HCT116 (cell line): ENCODE results near the gene LIMS2. TPM values are rescaled to one million over a fixed set of nuclear protein-coding genes. Genes with fewer than 3 reads are reported as not detected.

Experiments used
- ATAC-seq: fragments of 200-7000 bp; cut with Tn5 transposase; 2 replicates; pipeline ENCODE4 v1.9.1; 2020; ENCODE audit warnings: mild to moderate bottlenecking, moderate library complexity
- BruUV-seq: library from RNA; stranded (reverse); fragments of 400-500 nt; replicated peaks from 2 replicates; lab custom pipeline; 2021; lab: Mats Ljungman, UMichigan
- CTCF ChIA-PET: fragments of 300-600 bp; sonication (Branson Sonifier 250); formaldehyde crosslinking; loops from one replicate; lab custom pipeline; 2021; ENCODE audit warnings: antibody characterized with exemption; lab: Charles Lee
- POLR2A ChIA-PET: fragments of 300-600, 350-600 bp; sonication (Branson Sonifier 250); formaldehyde crosslinking; loops from one replicate; lab custom pipeline; 2021; ENCODE audit warnings: antibody characterized with exemption; lab: Charles Lee
- RAD21 ChIA-PET, 2 experiments: fragments of 300-600 bp; sonication (Branson Sonifier 250); formaldehyde crosslinking; loops; one replicate each; lab custom pipeline; 2023; ENCODE audit warnings: low total read pairs in 2 of 2; ENCODE audit not compliant: uncharacterized antibody in 2 of 2, unreplicated experiment in 2 of 2, low non-redundant PET in 1 of 2; lab: Charles Lee
- DNase-seq: peaks from one replicate; pipeline ENCODE4 v3.0.0-alpha.2; 2010; ENCODE audit warnings: low read depth, low spot score
- H2AFZ ChIP-seq: fragments of 200-600 bp; shearing (Covaris generic), sonication (generic); 2 replicates; pipeline ENCODE4 v1.6.1; 2017; ENCODE audit warnings: low read depth, mixed run types, mixed read lengths, antibody characterized with exemption, low read length; ENCODE audit not compliant: poor library complexity, severe bottlenecking
- H3K27ac ChIP-seq: 2 replicates; pipeline ENCODE4 v1.5.1; 2012; ENCODE audit warnings: low read depth, low read length
- H3K27me3 ChIP-seq: fragments of 200-600 bp; sonication (generic); 2 replicates; pipeline ENCODE4 v1.6.1; 2016; ENCODE audit warnings: mixed run types, low read length, mixed read lengths; ENCODE audit not compliant: insufficient read depth
- H3K36me3 ChIP-seq, 2 experiments: fragments of 200-500 bp in 1 of 2; fragments of 200-600 bp in 1 of 2; sonication (Bioruptor generic) in 1 of 2; sonication (generic) in 1 of 2; 2 replicates each; pipeline versions ENCODE4 v1.5.1 to v1.6.1; 2014 to 2016; ENCODE audit warnings: low read length in 2 of 2, inconsistent platforms in 1 of 2, mixed read lengths in 1 of 2, mixed run types in 1 of 2; ENCODE audit not compliant: insufficient read depth in 2 of 2, control insufficient read depth in 1 of 2
- H3K4me1 ChIP-seq, 2 experiments: fragments of 200-600 bp in 1 of 2; sonication (generic) in 1 of 2; 2 replicates each; pipeline versions ENCODE4 v1.5.1 to v1.6.1; 2012 to 2017; ENCODE audit warnings: low read length in 2 of 2, inconsistent platforms in 1 of 2, mild to moderate bottlenecking in 1 of 2, mixed read lengths in 1 of 2, mixed run types in 1 of 2, moderate library complexity in 1 of 2; ENCODE audit not compliant: insufficient read depth in 2 of 2, control insufficient read depth in 1 of 2
- H3K4me2 ChIP-seq: fragments of 200-600 bp; sonication (generic); 2 replicates; pipeline ENCODE4 v1.6.1; 2017; ENCODE audit warnings: mixed run types, low read length, mixed read lengths
- H3K4me3 ChIP-seq, 2 experiments: fragments of 200-600 bp in 1 of 2; sonication (generic) in 1 of 2; replicated peaks in 1 of 2; 2 replicates each; pipeline ENCODE4 v1.5.1; 2011 to 2016; ENCODE audit warnings: low read length in 2 of 2, control low read depth in 1 of 2, low read depth in 1 of 2, mild to moderate bottlenecking in 1 of 2, mixed read lengths in 1 of 2, mixed run types in 1 of 2
- H3K79me2 ChIP-seq: fragments of 200-600 bp; sonication (generic); 2 replicates; pipeline ENCODE4 v1.6.1; 2017; ENCODE audit warnings: mild to moderate bottlenecking, mixed run types, low read length, moderate library complexity, mixed read lengths; ENCODE audit not compliant: insufficient read depth
- H3K9ac ChIP-seq: fragments of 200-600 bp; sonication (generic); 2 replicates; pipeline ENCODE4 v1.6.1; 2016; ENCODE audit warnings: low read length, mixed read lengths
- H3K9me2 ChIP-seq: fragments of 200-600 bp; sonication (generic), shearing (Covaris generic); 2 replicates; pipeline ENCODE4 v1.6.1; 2017; ENCODE audit warnings: mixed run types, mild to moderate bottlenecking, moderate library complexity; ENCODE audit not compliant: insufficient read depth
- H3K9me3 ChIP-seq, 2 experiments: fragments of 200-500 bp in 1 of 2; fragments of 200-600 bp in 1 of 2; sonication (Bioruptor generic) in 1 of 2; sonication (generic) in 1 of 2; 2 replicates each; pipeline ENCODE4 v1.6.1; 2014 to 2017; ENCODE audit warnings: low read length in 2 of 2, mixed read lengths in 2 of 2, inconsistent platforms in 1 of 2, low read depth in 1 of 2, mild to moderate bottlenecking in 1 of 2, mixed run types in 1 of 2, moderate library complexity in 1 of 2; ENCODE audit not compliant: control insufficient read depth in 1 of 2, insufficient read depth in 1 of 2
- H4K20me1 ChIP-seq: fragments of 200-600 bp; sonication (generic), shearing (Covaris generic); 2 replicates; pipeline ENCODE4 v1.6.1; 2017; ENCODE audit warnings: mixed run types, mild to moderate bottlenecking, moderate library complexity; ENCODE audit not compliant: insufficient read depth
- ELF1 ChIP-seq: IDR thresholded peaks from 2 replicates; pipeline ENCODE4 v1.6.1; 2012; ENCODE audit warnings: low read depth, borderline replicate concordance
- EZH2 ChIP-seq: fragments of 200-600 bp; sonication (generic); IDR thresholded peaks from 2 replicates; pipeline ENCODE4 v1.6.1; 2017; ENCODE audit warnings: antibody characterized with exemption, mixed run types
- EZH2phosphoT487 ChIP-seq: fragments of 200-600 bp; IDR thresholded peaks from 2 replicates; pipeline ENCODE4 v1.6.1; 2018; ENCODE audit warnings: antibody characterized with exemption, borderline replicate concordance
- FOSL1 ChIP-seq: IDR thresholded peaks from 2 replicates; pipeline ENCODE4 v1.6.1; 2012; ENCODE audit warnings: low read depth
- POLR2AphosphoS5 ChIP-seq: IDR thresholded peaks from 2 replicates; pipeline ENCODE4 v1.6.1; 2011; ENCODE audit warnings: mild to moderate bottlenecking, low read depth, low read length, moderate library complexity
- RAD21 ChIP-seq: IDR thresholded peaks from 2 replicates; pipeline ENCODE4 v1.6.1; 2012; ENCODE audit warnings: low read depth, mild to moderate bottlenecking
- SIN3A ChIP-seq: IDR thresholded peaks from 2 replicates; pipeline ENCODE4 v1.6.1; 2012; ENCODE audit warnings: low read depth
- SP1 ChIP-seq: IDR thresholded peaks from 2 replicates; pipeline ENCODE4 v1.6.1; 2012; ENCODE audit warnings: low read depth
- TCF7L2 ChIP-seq: IDR thresholded peaks from 2 replicates; pipeline ENCODE4 v1.7.0; 2011; ENCODE audit warnings: borderline replicate concordance, inconsistent platforms; ENCODE audit not compliant: insufficient read depth, insufficient read length; ENCODE audit errors: extremely low read depth
- YY1 ChIP-seq: IDR thresholded peaks from 2 replicates; pipeline ENCODE4 v1.6.1; 2011; ENCODE audit warnings: low read length, low read depth, moderate library complexity, mild to moderate bottlenecking; ENCODE audit not compliant: insufficient replicate concordance; ENCODE audit errors: extremely low read depth
- ZNF274 ChIP-seq: fragments of 200-500 bp; sonication (Bioruptor generic); IDR thresholded peaks from 2 replicates; pipeline ENCODE4 v1.6.1; 2014; ENCODE audit warnings: mild to moderate bottlenecking, low read depth, low read length, inconsistent platforms
- intact Hi-C: fragments of 100-400 bp; cut with micrococcal nuclease; formaldehyde crosslinking; loops from 2 replicates; pipeline ENCODE4 v1.10.0; 2022
- total RNA-seq: library from RNA; stranded (reverse); gene quantifications from one replicate; pipeline ENCODE4 v1.2.1, GENCODE V29; 2021; ENCODE audit not compliant: unreplicated experiment
- TF ChIP-seq, protein P1 (sequence below): IDR thresholded peaks from 2 replicates; pipeline ENCODE4 v1.6.1; 2011; ENCODE audit warnings: mild to moderate bottlenecking, low read length, moderate library complexity; ENCODE audit not compliant: insufficient replicate concordance; ENCODE audit errors: extremely low read depth
- TF ChIP-seq, protein P2 (sequence below), 3 experiments: fragments of 200-600 bp in 1 of 3; sonication (generic) in 1 of 3; IDR thresholded peaks in 2 of 3; conservative IDR thresholded peaks in 1 of 3; 2 replicates each; pipeline ENCODE4 v1.5.1; 2012 to 2017; ENCODE audit warnings: low read depth in 2 of 3, low read length in 2 of 3, antibody characterized with exemption in 1 of 3, borderline replicate concordance in 1 of 3, control low read depth in 1 of 3, mild to moderate bottlenecking in 1 of 3, mixed read lengths in 1 of 3, mixed run types in 1 of 3, moderate library complexity in 1 of 3; ENCODE audit not compliant: insufficient read depth in 1 of 3

The LIMS2 gene
- total RNA-seq, 1 experiment from 2014 or later: 3.7 TPM

DNA sequence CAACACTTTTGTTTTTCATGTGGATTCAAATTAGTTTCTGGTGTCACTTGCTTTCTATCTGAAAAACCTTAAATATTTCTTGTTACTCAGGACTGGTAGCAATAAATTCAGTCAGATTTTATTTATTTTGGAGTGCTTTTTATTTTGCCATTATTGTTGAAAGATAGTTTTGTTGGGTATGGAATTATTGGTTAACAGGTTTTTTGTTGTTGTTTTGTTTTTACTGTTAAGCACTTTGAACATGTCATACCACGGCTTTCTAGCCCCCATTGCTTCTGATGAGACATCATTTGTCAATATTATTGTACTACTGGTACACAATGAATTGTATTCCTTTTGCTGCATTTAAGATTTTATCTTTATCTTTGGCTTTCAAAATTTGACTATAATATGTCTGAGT, 13.1 kb upstream of the LIMS2 start (continued):
- TF ChIP-seq, protein P1, sequence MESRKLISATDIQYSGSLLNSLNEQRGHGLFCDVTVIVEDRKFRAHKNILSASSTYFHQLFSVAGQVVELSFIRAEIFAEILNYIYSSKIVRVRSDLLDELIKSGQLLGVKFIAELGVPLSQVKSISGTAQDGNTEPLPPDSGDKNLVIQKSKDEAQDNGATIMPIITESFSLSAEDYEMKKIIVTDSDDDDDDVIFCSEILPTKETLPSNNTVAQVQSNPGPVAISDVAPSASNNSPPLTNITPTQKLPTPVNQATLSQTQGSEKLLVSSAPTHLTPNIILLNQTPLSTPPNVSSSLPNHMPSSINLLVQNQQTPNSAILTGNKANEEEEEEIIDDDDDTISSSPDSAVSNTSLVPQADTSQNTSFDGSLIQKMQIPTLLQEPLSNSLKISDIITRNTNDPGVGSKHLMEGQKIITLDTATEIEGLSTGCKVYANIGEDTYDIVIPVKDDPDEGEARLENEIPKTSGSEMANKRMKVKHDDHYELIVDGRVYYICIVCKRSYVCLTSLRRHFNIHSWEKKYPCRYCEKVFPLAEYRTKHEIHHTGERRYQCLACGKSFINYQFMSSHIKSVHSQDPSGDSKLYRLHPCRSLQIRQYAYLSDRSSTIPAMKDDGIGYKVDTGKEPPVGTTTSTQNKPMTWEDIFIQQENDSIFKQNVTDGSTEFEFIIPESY: no peak

DNA sequence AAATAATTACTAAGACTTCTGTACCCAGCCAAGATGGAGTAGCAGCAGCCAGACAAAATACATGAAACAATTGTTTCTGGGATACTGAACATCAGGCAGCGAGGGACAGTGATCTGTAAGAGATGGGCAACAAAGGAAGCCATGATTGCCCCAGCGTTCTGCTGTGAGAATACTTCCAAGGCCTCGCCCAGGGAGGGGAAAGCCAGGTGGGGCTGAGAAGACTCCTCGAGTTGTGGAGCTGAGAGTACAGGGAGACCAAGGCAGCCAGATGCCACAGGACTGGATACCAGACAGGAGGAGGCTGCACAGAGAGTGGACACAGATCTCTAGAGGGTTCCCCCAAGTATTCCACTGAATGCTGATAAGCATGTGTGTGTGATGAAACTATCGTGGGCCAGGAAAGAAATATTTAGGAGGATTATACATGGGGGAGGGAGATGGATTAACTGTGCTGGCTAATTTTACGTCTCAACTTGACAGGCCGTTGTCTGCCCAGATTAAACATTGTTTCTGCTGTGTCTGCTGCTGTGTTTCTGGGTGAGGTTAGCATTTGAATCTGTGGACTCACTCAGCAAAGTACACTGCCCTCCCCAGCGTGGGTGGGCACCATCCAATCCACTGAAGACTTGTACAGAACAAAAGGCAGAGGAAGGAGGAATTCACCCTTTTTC, 10.2 kb upstream of the LIMS2 start:
- DNase-seq: no peak
- no peak overlapping the region for H3K4me2 ChIP-seq
- no peak overlapping the region for H3K27ac ChIP-seq
- no peaks in the 10 kb centered on the region for H4K20me1 ChIP-seq
- no peak overlapping the region for H2AFZ ChIP-seq
- H3K4me3 ChIP-seq: no peak overlapping the region
- peaks cover 0 to 10% of the 10 kb centered on the region in 2 experiments; a peak in 2 of 4 replicates for H3K9me3 ChIP-seq
- H3K27me3 ChIP-seq: no peaks in the 10 kb centered on the region
- POLR2A ChIA-PET: no interaction called here
- BruUV-seq: no TSS peak
- intact Hi-C loops: no loop called here
- ATAC-seq: no peak
- RAD21 ChIA-PET: no interaction called here
- no peak overlapping the region for H3K9ac ChIP-seq
- no peaks in the 10 kb centered on the region for H3K9me2 ChIP-seq
- H3K79me2 ChIP-seq: no peaks in the 10 kb centered on the region
- TF ChIP-seq ELF1 (no peak), EZH2phosphoT487 (no peak)
- H3K36me3 ChIP-seq: no peaks in the 10 kb centered on the region
- no peaks in the 10 kb centered on the region for H3K4me1 ChIP-seq
- CTCF ChIA-PET: no interaction called here

DNA sequence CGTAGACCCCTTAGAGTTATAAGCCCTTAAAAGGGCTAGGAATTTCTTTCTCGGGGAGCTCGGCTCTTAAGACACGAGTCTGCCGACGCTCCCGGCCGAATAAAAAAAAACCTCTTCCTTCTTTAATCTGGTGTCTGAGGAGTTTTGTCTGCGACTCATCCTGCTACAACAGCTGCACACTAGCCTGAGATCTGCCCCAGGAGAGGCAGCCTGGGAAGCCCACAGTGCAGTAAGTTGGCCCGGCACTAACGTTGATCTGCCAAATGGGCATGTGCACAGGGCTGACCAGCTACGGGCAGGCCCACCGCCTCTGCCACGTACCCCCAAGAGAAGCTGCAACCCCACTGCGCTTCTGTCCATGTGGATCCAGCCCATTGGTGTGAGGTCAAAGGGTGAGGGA, 8.4 kb upstream of the LIMS2 start:
- H3K27ac ChIP-seq: no peak overlapping the region
- BruUV-seq: no TSS peak
- no peaks in the 10 kb centered on the region for H3K79me2 ChIP-seq
- no peaks in the 10 kb centered on the region for H3K4me1 ChIP-seq
- no peak overlapping the region for H3K9ac ChIP-seq
- H3K9me3 ChIP-seq: peaks cover 0 to 5% of the 10 kb centered on the region in 2 experiments; a peak in 1 of 4 replicates
- H3K36me3 ChIP-seq: no peaks in the 10 kb centered on the region
- no peak for ATAC-seq
- ChIA-PET RAD21 (no interaction called here), POLR2A (no interaction called here), CTCF (interaction anchor here (1.2 to 1.6 kb wide), 2 partner anchors 10 to 92 kb away, joined by 3 to 4 read pairs; no protein-coding TSS in a partner anchor)
- H3K4me2 ChIP-seq: no peak overlapping the region
- no peak overlapping the region for H2AFZ ChIP-seq
- no peak for DNase-seq
- intact Hi-C loops: no loop called here
- H4K20me1 ChIP-seq: no peaks in the 10 kb centered on the region
- H3K4me3 ChIP-seq: no peak overlapping the region
- no peaks in the 10 kb centered on the region for H3K27me3 ChIP-seq
- H3K9me2 ChIP-seq: no peaks in the 10 kb centered on the region
- TF ChIP-seq FOSL1 (no peak), POLR2AphosphoS5 (no peak), TCF7L2 (no peak), SP1 (no peak), SIN3A (no peak), RAD21 (no peak), ZNF274 (no peak), YY1 (no peak), EZH2 (no peak)
- TF ChIP-seq, protein P2, sequence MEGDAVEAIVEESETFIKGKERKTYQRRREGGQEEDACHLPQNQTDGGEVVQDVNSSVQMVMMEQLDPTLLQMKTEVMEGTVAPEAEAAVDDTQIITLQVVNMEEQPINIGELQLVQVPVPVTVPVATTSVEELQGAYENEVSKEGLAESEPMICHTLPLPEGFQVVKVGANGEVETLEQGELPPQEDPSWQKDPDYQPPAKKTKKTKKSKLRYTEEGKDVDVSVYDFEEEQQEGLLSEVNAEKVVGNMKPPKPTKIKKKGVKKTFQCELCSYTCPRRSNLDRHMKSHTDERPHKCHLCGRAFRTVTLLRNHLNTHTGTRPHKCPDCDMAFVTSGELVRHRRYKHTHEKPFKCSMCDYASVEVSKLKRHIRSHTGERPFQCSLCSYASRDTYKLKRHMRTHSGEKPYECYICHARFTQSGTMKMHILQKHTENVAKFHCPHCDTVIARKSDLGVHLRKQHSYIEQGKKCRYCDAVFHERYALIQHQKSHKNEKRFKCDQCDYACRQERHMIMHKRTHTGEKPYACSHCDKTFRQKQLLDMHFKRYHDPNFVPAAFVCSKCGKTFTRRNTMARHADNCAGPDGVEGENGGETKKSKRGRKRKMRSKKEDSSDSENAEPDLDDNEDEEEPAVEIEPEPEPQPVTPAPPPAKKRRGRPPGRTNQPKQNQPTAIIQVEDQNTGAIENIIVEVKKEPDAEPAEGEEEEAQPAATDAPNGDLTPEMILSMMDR (IDR thresholded peaks at IDR 0.05 in 2 of 3, conservative IDR thresholded peaks at IDR 0.05 in 1 of 3; ENCODE audit: borderline replicate concordance in 1 of 3, insufficient read depth in 1 of 3, low read depth in 2 of 3, low read length in 2 of 3): no peak
